Vagina (tissue), 2 donors: Measurements from ENCODE around the gene CDC42.

ENCODE experiments used
- CTCF ChIP-seq, 3 experiments: fragments of 450-650 bp in 2 of 3; fragments of 200-600 bp in 1 of 3; sonication (generic) in 1 of 3; IDR thresholded peaks; one replicate each; pipeline ENCODE4 v1.5.1; 2017 to 2019; ENCODE audit warnings: antibody characterized with exemption in 3 of 3, mild to moderate bottlenecking in 2 of 3, moderate library complexity in 2 of 3
- POLR2A ChIP-seq, 2 donors: fragments of 450-650 bp; IDR thresholded peaks; one replicate each; pipeline ENCODE4 v1.6.1; 2017; ENCODE audit warnings: antibody characterized with exemption in 2 of 2, mild to moderate bottlenecking in 2 of 2, moderate library complexity in 2 of 2
- POLR2AphosphoS5 ChIP-seq, 2 donors: sonication (generic); formaldehyde crosslinking; IDR thresholded peaks; one replicate each; pipeline ENCODE4 v1.9.0; 2017; ENCODE audit warnings: antibody characterized with exemption in 2 of 2, mild to moderate bottlenecking in 2 of 2, low read depth in 1 of 2; ENCODE audit not compliant: insufficient read depth in 1 of 2

DNA sequence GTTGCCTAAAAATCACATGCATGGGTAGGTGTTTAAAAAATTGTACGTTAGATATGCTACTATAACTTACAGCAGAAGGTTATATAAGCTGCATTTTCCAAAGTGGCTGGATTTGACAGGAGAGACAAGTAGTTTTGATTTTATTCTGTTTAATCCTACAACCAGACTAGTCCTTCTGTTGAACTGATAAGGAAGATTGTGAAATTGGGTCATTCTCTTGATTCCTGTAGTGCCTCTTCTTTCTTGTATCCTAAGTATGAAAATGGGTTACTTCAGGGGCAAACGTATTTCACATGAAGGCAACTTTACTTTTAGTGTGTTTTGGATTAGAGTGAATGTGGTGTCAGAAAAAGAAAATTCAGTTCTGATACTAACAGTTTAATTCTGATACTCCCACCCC, 19.0 kb downstream of the CDC42 start:
- TF ChIP-seq CTCF (IDR thresholded peaks at IDR 0.05) (no peak), POLR2A (IDR thresholded peaks at IDR 0.05) (no peak), POLR2AphosphoS5 (IDR thresholded peaks at IDR 0.05; ENCODE audit: insufficient read depth in 1 of 2, low read depth in 1 of 2) (no peak)
